Measurements from ENCODE around the gene ORMDL3. TPM values are rescaled to one million over a fixed set of nuclear protein-coding genes. Genes with fewer than 3 reads are reported as not detected.
"Not testable (repeated sequence)": the region's sequence is repeated elsewhere in the genome, so short reads cannot be mapped to it uniquely, and the experiment has no call there.

The ORMDL3 gene
- total RNA-seq, 1 experiment from 2014 or later, result 53.2 TPM

- Mint-ChIP-seq H3K27me3 (ENCODE audit: low read depth) (peaks cover 10% of the 10 kb centered on the region), H3K36me3 (no peaks in the 10 kb centered on the region), H3K4me3 (no peak overlapping the region), H3K4me1 (no peaks in the 10 kb centered on the region), H3K27ac (no peak overlapping the region), H3K9me3 (no peaks in the 10 kb centered on the region)
- TF ChIP-seq NFATC4 (CRISPR knock-in tag; IDR thresholded peaks at IDR 0.05), result no peak
- TF ChIP-seq ATF1 (CRISPR knock-in tag; IDR thresholded peaks at IDR 0.05), result no peak
- no peak for TF ChIP-seq NR2C2 (CRISPR knock-in tag; IDR thresholded peaks at IDR 0.05)
- no peak for TF ChIP-seq MXD4 (CRISPR knock-in tag; IDR thresholded peaks at IDR 0.05; ENCODE audit: borderline replicate concordance)
- no peak for TF ChIP-seq MYBL2 (CRISPR knock-in tag; IDR thresholded peaks at IDR 0.05)
- TF ChIP-seq ZNF512 (CRISPR knock-in tag; IDR thresholded peaks at IDR 0.05; ENCODE audit: borderline replicate concordance), result no peak
- no peak for TF ChIP-seq ZNF317 (CRISPR knock-in tag; IDR thresholded peaks at IDR 0.05; ENCODE audit: borderline replicate concordance, low read depth)
- CTCF ChIA-PET, result interaction anchor here (0.6 to 1.9 kb wide), 4 partner anchors 79 to 273 kb away, joined by 3 to 7 read pairs (median 3); partner anchors contain the start of gene PSMD3
- DNase-seq (ENCODE audit: low spot score), result no peak
- POLR2A ChIA-PET, result no interaction called here
- ATAC-seq, result no peak
Measured at GRCh38 chr17:39894681-39895376, 32.6 kb downstream of the ORMDL3 start.

- no peak overlapping the region for H3K4me3 Mint-ChIP-seq
- ATAC-seq (no peak), DNase-seq (ENCODE audit: low spot score) (no peak)
- TF ChIP-seq ZBTB43 (CRISPR knock-in tag; IDR thresholded peaks at IDR 0.05) (no peak), SP1 (CRISPR knock-in tag; conservative IDR thresholded peaks at IDR 0.05) (no peak), FOXK1 (CRISPR knock-in tag; IDR thresholded peaks at IDR 0.05) (no peak), NR3C1 (CRISPR knock-in tag; conservative IDR thresholded peaks at IDR 0.05; ENCODE audit: low read depth) (no peak), JUN (CRISPR knock-in tag; IDR thresholded peaks at IDR 0.05) (no peak), AR (CRISPR knock-in tag; IDR thresholded peaks at IDR 0.05) (no peak)
- ChIA-PET POLR2A (no interaction called here), CTCF (no interaction called here)
- H3K9me3 Mint-ChIP-seq, result no peaks in the 10 kb centered on the region
- H3K27ac Mint-ChIP-seq, result no peak overlapping the region
- H3K27me3 Mint-ChIP-seq (ENCODE audit: low read depth), result peaks cover 10% of the 10 kb centered on the region
- no peaks in the 10 kb centered on the region for H3K36me3 Mint-ChIP-seq
- H3K4me1 Mint-ChIP-seq, result no peaks in the 10 kb centered on the region
Measured at GRCh38 chr17:39889200-39889599, 38.2 kb downstream of the ORMDL3 start.

GRCh38 chr17:39887078-39887477, 40.3 kb downstream of the ORMDL3 start:
- H3K4me1 Mint-ChIP-seq, result no peaks in the 10 kb centered on the region
- H3K36me3 Mint-ChIP-seq, result no peaks in the 10 kb centered on the region
- no peaks in the 10 kb centered on the region for H3K27me3 Mint-ChIP-seq (ENCODE audit: low read depth)
- H3K27ac Mint-ChIP-seq, result no peak overlapping the region
- DNase-seq (ENCODE audit: low spot score) (no peak), ATAC-seq (no peak)
- ChIA-PET POLR2A (no interaction called here), CTCF (interaction anchor here (0.7 kb wide), 1 partner anchor 24 kb away, joined by 4 read pairs; no protein-coding TSS in a partner anchor)
- TF ChIP-seq CTCF (IDR thresholded peaks at IDR 0.05) (no peak), ZSCAN18 (CRISPR knock-in tag; IDR thresholded peaks at IDR 0.05) (no peak), KAT7 (CRISPR knock-in tag; IDR thresholded peaks at IDR 0.05; ENCODE audit: borderline replicate concordance) (no peak), IRF2 (CRISPR knock-in tag; IDR thresholded peaks at IDR 0.05; ENCODE audit: borderline replicate concordance, low read depth) (no peak)
- H3K9me3 Mint-ChIP-seq, result no peaks in the 10 kb centered on the region
- H3K4me3 Mint-ChIP-seq, result no peak overlapping the region

- H3K27ac Mint-ChIP-seq; POLR2A ChIA-PET; CTCF ChIA-PET; H3K4me1 Mint-ChIP-seq; ATAC-seq; H3K27me3 Mint-ChIP-seq (ENCODE audit: low read depth); H3K4me3 Mint-ChIP-seq; H3K36me3 Mint-ChIP-seq; H3K9me3 Mint-ChIP-seq; DNase-seq (ENCODE audit: low spot score): not testable (repeated sequence)
Measured at GRCh38 chr17:39886102-39886501, 41.3 kb downstream of the ORMDL3 start.

All from WTC11 (cell line).